GM18505 (cell line): ENCODE measurements around the gene PLEKHB2.
"Not testable (repeated sequence)": the region's sequence is repeated elsewhere in the genome, so short reads cannot be mapped to it uniquely, and the experiment has no call there.

ENCODE experiments used
- ATAC-seq: cut with Tn5 transposase; IDR thresholded peaks from one replicate; pipeline ENCODE4 v1.9.1; 2021; ENCODE audit not compliant: unreplicated experiment
- POLR2A ChIP-seq: IDR thresholded peaks from 4 replicates; pipeline ENCODE4 v1.6.1; 2011; ENCODE audit warnings: borderline replicate concordance; ENCODE audit not compliant: insufficient read depth, insufficient read length; ENCODE audit errors: extremely low read depth

Gene PLEKHB2

DNA sequence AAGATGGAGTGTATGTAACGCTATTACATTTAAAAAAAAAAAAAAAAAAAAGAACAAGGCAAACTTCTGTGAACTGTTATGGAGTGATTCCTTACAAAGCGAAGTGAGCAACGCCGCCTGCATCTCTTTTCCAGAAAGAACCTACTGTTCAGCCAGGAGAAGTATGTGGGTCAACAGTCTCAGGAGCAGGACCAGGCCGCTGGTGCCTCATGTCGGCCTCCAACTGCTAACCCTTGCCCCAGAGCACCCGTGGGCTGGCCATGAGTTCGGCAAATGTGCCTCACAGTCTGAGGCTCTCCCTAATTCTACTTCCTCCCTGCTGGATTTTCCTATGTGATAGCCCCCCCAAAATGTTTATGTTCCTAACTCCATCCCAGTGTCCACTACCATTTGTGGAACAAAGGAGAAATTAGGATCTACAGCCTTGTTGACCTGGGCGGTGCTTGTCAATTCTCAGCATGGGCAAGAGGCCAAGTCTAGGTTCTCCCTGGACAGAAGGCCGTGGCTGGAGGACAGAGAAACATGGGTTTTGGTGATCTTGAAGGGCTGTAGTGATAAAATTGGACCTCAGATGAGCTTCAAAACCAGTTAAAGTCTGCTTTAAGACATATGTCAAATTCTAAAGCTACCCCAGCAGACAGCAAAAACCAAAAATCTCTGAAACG lies 27.8 kb upstream of the PLEKHB2 start:
- no peak for ATAC-seq
- TF ChIP-seq POLR2A, result no peak

DNA sequence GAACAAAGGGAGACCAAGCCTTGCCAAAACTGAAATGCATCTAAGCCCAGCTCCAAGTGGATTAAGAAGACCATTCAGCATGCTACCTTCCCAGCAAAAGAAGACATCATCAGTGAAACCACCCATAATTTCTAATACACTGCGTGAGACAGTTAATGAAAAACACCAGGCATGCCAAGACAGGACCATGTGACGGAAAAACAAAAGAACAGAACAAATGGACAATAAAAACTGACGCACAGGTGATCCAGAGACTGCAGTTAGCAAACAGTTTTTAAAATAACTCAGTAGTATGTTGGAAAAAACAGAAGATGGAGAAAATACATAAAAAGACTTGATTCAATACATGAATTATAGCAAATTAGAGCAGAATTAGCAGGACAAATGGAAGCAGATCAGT lies 27.2 kb upstream of the PLEKHB2 start:
- no peak for TF ChIP-seq POLR2A

DNA sequence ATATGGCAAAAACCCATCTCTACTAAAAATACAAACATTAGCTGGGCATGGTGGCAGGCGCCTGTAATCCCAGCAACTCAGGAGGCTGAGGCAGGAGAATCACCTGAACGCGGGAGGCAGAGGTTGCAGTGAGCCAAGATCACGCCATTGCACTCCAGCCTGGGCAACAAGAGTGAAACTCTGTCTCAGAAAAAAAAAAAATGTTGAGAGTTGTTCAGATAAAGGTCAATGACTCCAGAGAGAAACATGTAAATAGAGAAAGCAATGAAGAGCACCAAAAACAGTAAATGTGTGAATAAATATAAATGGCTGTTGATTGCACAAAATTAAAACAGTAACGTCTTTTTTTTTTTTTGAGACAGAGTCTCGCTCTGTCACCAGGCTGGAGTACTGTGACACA lies 25.2 kb upstream of the PLEKHB2 start:
- not testable (repeated sequence) for ATAC-seq

More for the DNA sequence above, 27.2 kb upstream of the PLEKHB2 start:
- no peak for ATAC-seq

DNA sequence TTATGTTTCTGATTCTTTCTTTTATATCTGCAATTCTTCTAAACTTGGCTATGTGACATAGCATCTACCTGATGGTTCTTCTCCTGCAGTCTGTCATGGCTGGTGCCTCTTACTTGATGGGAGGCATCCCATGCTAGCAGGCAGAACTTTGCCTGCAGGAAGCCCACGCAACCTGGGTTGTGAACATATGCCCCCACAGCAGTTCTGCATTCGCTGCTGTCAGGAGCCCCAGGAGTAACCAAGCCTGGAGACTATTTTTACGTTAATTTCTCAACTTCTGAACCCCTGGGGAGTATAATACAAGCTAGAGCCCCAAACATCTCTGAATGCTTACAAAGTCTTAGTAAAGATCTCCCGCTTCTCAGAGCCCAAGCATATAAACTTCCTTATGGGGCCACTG lies 23.9 kb upstream of the PLEKHB2 start:
- TF ChIP-seq POLR2A, result no peak
- ATAC-seq, result no peak

DNA sequence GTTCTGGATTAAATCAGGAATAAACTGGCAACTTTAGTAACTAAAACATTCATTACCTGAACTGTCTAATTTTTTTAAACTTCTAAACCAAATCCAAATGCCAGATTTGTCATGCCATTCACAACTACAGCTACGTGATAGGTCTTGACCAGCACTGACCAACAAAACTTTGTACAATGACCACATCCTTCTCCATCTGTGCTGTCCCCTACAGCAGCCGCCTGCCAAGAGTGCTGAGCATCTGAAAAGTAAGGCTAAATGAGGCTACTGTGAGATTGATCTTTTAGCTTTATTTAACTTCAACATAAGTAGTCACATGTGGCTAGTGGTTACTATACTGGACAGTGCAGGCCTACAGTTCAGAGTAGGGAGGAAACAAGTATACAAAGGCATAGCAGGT lies 19.5 kb upstream of the PLEKHB2 start:
- ATAC-seq, result no peak
- TF ChIP-seq POLR2A, result no peak

DNA sequence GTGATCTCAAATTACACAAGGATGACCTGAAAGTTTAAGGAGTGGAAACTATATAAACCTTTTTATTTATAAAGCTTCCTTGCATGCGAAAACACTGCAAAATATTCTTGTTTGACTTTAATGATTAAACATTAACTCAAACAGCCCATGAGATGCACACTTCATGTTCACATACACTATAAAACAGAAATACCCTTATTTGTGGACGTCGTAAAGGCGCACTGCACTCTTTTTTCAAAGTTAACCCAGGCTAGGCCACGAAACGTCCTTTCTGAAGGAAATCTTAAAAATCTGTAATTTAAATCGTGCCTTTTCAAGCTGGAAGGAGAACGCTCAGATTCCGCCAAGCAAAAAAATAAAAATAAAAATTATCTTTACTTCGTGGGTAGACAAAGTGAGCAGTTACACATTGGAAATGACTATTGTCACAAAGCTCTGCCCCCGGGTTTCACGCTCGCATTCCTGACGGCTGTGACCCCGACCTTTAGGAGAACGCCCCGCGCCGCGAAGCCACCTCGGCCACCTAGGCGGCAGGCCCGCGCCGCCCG lies 12.6 kb upstream of the PLEKHB2 start:
- TF ChIP-seq POLR2A, result no peak
- no peak for ATAC-seq

DNA sequence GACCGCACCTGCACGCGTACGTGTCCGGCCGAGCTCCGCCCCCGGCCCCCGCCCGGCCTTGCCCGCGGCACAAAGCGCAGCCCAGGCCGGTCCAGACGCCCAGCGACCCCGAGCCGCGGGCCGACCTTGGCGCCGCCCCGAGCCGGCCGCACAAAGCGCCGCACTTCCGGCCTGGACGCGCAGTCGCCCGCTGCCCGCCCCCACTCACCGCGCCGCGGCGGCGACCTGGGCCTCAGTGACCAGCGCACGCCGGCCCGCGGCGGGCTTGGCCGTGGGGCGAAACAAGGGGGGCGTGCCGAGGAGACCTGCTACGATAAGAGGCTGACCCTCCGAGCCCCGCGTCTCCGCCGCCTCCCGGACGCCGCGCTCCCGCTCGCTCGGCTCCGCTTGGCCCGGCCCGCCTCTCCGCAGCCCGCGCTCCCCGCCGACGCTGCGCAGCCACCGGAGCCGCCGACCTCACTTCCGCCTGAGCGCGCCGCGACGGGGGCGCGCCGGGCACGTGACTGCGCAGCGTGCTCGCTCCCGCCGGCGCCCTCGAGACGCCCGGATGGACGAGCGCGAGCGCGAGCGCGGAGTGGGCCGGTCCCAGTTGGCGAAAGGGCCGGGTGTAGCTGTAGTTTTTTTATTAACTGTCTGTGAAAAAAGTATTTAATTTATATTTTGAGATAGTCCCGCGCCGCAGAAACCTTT lies 12.0 kb upstream of the PLEKHB2 start, which contains the start of gene FAM168B:
Gene FAM168B, minus strand, starts transcription at position 455 of the 690 bp plus-strand sequence. CDS start 10,814 bp downstream, outside the sequence.
- TF ChIP-seq POLR2A, result peak; percentile 90
- peak; percentile 84 for ATAC-seq

DNA sequence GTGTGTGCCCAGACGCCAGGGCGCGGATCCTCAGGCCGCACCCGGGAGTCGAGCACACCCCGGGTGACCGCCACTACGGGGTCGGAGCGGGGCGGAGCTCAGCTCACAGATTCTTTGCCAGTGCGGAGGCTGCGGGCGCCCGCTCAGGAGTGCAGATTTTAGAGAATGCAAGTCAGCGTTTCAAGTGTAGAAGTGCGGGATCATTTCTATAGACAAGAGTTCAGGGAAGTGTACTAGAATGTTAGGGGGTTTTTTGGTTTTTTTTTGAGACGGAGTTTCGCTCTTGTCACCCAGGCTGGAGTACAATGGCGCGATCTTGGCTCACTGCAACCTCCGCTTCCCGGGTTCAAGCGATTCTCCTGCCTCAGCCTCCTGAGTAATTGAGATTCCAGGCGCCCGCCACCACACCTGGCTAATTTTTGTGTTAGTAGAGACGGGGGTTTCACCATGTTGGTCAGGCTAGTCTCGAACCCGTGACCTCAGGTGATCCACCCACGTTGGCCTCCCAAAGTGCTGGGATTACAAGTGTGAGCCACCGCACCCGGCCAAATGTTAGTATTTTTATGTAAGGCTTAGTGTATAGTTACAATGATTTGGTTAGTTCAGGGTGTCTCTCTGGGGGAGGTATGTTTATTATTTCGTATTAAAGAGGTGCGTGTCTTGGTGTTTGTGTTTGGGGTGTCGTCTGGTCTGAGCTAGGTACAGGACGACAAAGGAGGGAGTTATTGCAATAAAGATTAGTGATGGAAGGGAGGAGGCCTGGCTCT lies 11.3 kb upstream of the PLEKHB2 start:
- TF ChIP-seq POLR2A, result no peak
- ATAC-seq, result peak; percentile 69

DNA sequence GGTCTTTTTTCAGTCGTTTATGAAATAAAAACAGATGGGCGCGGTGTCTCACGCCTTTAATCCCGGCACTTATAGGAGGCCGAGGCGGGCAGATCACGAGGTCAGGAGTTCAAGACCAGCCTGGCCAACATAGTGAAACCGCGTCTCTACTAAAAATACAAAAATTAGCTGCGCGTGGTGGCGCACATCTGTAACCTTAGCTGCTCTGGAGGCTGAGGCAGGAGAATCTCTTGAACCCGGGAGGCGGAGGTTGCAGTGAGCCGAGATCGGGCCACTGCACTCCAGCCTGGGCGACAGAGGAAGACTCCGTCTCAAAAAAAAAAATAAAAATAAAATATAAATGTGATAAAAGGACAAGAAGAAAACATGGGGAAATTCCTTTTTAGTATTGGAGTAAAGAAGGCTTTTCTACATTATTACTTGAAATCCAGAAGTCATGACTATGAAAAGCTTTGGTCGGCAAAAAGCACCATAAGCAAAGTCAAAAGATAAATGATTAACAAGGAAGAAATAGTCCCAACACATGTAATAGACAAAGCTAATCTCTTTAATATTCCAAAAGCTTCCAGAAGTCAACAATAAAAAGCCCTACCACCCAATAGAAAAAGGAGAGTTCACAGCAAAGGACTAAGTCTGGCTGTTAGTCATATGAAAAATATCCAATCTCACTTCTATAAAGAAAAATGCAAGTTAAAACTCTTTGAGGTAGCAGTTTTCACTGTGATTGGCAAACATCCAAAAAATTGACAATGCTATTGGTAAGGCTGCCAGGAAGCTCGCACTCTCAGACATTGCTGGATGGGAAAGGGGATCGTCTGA lies 10.5 kb upstream of the PLEKHB2 start:
- TF ChIP-seq POLR2A, result no peak
- ATAC-seq, result no peak

DNA sequence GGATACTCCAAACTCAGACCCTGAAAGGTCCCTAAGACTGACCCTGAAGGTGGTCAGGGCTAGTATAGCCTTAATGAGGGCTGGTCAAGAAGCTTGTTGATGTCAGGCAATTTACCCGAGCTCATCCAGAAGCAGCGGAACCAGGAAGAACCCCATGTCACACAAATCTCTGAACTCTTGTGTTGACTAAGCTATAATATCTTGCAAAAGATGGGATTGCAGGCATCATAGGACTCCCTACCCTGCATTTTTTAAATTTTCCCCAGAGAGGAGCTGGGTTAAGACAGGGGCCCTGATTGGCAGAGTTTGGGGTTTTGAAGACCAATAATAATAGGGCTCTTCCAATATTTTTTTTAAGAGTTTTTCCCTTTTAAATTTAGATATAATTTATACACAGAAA lies 2.0 kb upstream of the PLEKHB2 start:
- no peak for TF ChIP-seq POLR2A
- ATAC-seq, result no peak

DNA sequence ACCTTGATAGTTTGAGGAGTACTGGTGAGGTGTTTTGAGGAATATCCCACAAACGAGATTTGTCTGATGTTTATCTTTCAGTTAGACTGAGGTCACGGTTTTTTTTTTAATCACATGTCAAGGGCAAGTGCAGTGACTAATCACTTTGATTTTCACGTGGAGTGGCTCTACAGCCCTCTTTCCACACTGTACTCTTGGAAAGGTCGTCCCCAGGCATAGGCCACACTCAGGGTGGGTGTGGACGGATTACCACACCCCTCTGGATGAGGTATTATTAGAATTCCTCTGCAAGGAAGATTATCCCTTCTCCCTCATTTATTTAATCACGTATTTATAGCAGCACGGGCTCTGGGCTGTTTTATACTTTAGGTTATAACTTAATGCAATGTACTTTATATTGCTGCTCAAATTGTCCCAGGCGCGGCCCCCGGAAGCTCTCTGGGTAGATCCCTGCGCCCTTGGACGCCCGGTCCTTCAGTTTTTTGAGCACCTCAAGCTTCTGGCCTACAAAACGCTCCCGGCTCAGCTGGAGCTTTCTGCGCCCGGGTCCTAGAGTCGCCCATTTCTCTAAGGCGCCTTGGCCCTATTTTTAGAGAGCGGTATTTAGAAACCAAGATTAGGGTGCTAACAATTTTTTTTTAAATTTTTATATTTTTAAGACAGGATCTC lies 515 bp upstream of the PLEKHB2 start:
- peak; percentile 70 for ATAC-seq
- no peak for TF ChIP-seq POLR2A

DNA sequence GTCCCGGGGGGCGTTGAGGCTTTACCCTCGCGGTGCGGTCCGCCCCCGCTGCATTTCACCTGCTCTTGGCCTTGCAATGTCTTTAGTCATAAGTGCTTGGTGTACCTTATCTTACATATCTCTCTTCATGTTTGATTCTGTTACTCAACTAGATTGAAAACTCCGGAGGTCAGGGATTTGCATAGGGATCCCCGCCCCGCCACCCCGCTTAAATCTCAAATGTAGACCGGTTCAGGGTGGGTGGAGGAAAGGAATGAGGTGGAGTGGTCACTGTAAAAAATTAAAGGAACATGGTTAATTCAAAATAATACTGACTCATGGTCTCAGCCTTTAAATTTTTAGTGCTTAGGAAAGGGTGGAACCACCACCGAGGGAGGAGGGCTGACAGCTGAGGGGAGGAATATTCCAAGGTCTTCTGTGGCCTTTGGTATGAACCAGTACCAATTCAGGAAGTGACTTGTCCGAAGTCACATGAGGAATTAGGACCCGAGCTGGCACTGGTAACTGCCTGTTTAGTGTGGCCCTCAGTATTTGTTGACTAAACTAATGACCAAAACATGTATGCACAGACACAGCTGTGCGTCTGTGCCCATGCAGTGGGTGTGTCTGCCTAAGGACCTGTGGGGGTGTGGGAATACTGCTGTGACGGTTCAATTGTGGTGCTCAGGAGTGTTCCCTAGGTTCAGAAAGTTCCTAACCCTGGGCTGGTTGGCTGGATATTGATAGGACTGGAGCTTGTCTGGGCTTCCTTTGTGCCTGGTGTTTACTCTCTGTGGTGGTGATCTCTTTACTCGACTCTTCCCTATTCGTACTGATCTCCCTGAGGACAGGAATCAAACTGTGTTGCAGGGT lies 1.0 kb downstream of the PLEKHB2 start:
- peak; percentile 31 for ATAC-seq
- peak; percentile 12 for TF ChIP-seq POLR2A

DNA sequence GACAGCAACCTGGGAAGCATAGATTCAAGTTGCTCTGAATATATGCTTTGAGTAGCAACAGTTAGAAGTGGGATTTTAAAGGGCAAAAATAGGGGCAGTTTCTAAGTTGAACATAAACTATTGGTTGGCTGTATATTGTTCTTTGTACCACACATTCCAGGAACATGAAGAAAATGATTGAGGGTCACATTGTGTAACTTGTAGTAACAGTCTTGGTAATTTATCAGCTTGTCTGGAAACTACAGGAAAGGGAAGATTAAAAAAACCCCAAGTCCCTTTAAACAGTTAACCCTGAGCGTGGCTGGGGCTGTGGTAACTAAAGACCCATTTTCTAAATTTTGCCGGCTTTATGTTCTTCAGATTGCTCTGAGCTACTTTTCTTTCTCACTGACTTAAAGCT lies 7.4 kb downstream of the PLEKHB2 start:
- no peak for ATAC-seq

More for the DNA sequence above, 7.4 kb downstream of the PLEKHB2 start:
- TF ChIP-seq POLR2A, result no peak
